GM19023 (cell line): ENCODE results near the gene ZMAT5.

Experiments
- ATAC-seq: cut with Tn5 transposase; IDR thresholded peaks from one replicate; pipeline ENCODE4 v1.9.1; 2021; ENCODE audit warnings: mild to moderate bottlenecking, moderate library complexity; ENCODE audit not compliant: unreplicated experiment

Gene ZMAT5, protein sequence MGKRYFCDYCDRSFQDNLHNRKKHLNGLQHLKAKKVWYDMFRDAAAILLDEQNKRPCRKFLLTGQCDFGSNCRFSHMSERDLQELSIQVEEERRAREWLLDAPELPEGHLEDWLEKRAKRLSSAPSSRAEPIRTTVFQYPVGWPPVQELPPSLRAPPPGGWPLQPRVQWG

GRCh38 chr22:29766632-29767170 lies at the start of gene ZMAT5:
Gene ZMAT5 (minus strand): TSS chr22:29767007. CDS start chr22:29748544, 18,463 bp downstream.
- peak; percentile 81 for ATAC-seq

GRCh38 chr22:29816539-29816938 lies 49.7 kb upstream of the ZMAT5 start:
- ATAC-seq = no peak

- no peak for ATAC-seq
Measured at GRCh38 chr22:29816128-29816527, 49.3 kb upstream of the ZMAT5 start.

DNA sequence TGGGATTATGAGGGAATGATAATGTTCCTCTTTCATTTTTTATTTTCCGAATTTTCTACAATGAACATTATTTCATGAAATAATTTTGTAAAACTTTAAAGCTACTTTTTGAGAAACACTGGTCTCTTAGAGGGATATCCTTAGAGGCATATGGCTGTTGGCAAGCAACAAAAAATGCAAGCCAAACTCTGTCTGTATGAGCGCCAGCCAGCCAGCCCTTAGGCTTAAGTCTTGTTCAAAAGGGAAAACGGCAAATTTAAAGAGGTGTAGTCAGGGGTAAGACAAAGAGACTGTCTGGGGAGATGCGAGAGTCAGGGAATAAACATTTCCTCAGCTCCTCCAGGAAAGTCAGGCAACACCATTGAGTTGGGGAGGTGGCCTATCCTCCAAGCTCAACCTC lies 48.8 kb upstream of the ZMAT5 start:
- no peak for ATAC-seq

DNA sequence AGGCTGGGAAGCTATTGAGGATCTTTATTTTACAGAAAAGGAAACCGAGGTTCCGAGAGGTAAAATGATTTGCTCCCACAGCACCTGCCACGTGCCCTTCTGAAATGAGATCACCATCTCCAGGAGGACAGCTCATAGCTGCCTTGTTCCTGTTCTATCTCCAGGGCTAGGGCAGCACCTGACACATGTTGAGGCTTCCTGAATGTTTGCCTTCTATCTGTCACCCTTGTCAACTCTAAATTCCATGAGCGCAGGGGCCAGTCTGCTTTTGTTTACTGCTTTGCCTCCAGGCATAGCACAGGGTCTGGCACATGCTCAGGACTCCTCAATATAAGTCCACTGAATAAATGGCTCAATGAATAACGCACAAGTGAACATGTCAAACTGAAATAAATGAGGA lies 47.2 kb upstream of the ZMAT5 start:
- ATAC-seq = no peak

GRCh38 chr22:29813563-29813962 lies 46.8 kb upstream of the ZMAT5 start:
- no peak for ATAC-seq

GRCh38 chr22:29813126-29813525 lies 46.3 kb upstream of the ZMAT5 start:
- ATAC-seq = no peak

- ATAC-seq = no peak
Measured at GRCh38 chr22:29811377-29811776, 44.6 kb upstream of the ZMAT5 start.

- ATAC-seq = no peak
Measured at GRCh38 chr22:29810216-29810615, 43.4 kb upstream of the ZMAT5 start.

DNA sequence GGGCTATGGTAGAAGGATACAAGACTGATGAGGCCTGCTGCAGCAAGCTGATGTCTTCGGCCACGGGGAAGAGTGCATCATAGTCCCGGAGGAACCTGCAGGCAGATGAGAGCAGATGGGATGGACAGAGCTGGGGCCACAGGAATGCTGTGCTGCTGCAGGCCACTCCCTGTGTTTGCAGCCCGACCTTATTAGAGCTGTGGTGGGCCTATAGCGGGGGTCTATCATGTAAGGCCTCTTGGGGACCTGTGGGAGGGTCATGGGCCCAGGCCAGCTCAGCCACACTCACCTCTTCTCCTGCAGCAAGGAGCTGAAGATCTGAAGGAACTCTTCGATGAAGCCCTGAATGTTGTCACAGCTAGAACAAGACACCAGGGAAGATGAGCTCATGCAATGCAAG lies 39.4 kb upstream of the ZMAT5 start:
- no peak for ATAC-seq

- ATAC-seq = no peak
Measured at GRCh38 chr22:29804985-29805384, 38.2 kb upstream of the ZMAT5 start.

- no peak for ATAC-seq
Measured at GRCh38 chr22:29803190-29803589, 36.4 kb upstream of the ZMAT5 start.

- ATAC-seq = no peak
Measured at GRCh38 chr22:29801796-29802195, 35.0 kb upstream of the ZMAT5 start.

DNA sequence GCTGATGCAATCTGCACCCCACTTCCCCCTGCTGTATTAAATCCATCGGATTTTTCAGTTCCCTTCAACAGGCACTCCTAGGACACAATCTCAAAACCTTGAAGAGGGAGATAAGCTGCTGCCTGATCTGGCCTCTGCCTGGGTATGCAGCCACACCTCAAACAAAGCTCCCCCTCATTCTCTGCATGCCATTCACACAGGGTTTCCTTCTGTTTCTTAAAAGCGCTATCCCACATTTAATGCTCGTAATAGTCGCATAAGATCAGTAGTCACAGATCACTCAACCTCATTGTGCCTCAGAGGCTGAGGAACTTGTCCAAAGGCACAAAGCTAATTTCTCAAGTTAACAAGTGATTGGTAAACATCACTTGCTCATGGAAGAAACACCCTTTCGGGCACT lies 34.3 kb upstream of the ZMAT5 start:
- no peak for ATAC-seq

- ATAC-seq = no peak
Measured at GRCh38 chr22:29799217-29799680, 32.4 kb upstream of the ZMAT5 start.

DNA sequence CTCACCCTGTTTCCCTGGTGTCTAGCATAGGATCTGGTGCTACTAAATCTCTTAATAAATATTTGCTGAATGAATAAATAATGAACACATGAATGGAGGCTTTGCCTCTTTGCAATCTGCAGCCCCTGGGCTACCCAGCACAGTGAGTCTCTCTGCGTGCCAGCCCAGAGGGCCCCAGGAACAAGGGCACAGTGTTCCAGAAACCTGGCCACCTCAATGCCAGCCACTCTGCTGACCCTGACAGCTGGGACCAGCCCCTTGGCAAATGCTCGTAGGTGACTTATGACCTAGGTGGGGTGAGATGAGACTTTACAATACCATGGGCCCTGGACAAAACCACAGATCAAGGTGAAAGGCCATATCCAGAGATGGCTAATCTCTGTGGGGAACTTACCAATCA lies 32.0 kb upstream of the ZMAT5 start:
- no peak for ATAC-seq

DNA sequence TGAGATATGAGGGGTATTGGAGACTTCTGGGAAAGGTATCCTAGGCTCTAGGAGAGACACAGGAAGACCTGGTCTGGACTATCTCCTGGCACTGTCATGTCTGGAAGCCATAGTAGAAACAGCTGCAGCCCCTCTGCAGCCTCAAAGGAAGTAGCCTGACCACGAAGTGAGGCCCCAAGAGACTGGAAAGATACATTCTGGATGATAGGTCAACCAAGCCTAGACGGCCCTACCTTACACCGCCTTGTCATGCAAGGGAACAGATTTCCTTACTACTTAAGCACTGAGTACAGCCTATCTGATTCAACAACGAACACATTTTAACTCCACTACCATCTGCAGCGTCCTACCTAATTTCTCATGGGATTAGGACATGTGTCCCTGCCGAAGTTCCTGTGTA lies 31.5 kb upstream of the ZMAT5 start:
- ATAC-seq = no peak

DNA sequence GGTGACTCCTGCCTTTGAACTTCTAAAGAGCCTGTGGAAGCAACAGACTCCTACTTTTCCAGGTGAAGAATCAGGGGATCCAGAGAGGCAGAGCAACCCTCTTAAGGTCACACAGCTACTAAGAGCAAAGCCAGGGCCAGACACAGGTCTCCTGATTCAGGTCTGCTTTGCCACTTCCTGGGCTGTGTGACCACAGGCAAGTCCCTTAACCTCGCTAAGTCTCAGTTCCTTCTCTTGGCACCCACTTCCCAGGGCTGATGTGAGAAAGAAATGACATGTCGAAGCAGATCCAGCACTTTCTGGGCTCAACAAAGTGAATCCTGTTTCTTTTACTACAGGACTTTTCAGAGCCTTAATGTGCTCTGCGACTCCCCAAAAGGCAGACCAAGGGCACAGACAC lies 30.5 kb upstream of the ZMAT5 start:
- ATAC-seq = no peak

DNA sequence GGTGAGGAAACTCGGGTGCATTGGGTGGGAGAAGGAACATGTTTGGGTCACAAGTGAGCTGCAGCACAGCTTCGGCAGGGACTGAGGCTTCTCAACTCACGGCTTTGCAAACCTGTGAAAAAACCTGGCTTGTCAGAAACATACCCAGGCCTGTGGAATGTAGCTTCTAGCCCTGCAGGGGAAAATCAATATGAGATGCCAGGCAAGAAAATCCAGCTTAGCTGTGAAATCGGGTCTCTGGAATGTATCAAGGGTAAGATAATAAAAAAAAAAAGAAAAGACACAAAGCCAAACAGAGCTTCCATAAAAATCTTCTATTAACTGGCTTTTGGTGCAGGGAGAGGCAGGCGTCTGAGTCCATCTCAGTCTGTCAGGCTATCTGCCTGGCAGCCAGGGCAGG lies 28.9 kb upstream of the ZMAT5 start:
- ATAC-seq = no peak

GRCh38 chr22:29793396-29793795 lies 26.6 kb upstream of the ZMAT5 start:
- no peak for ATAC-seq

- no peak for ATAC-seq
Measured at GRCh38 chr22:29790061-29790460, 23.3 kb upstream of the ZMAT5 start.

- ATAC-seq = no peak
Measured at GRCh38 chr22:29788339-29789279, 21.8 kb upstream of the ZMAT5 start.
